Lung (tissue), 12 donors: ENCODE measurements around the gene ENPEP. TPM values are rescaled to one million over a fixed set of nuclear protein-coding genes. Genes with fewer than 3 reads are reported as not detected.

Experiments
- ATAC-seq: fragments of 200-7000 bp; cut with Tn5 transposase; one replicate; pipeline ENCODE4 v1.9.1; 2020; ENCODE audit warnings: moderate number of reproducible peaks; ENCODE audit not compliant: insufficient read depth, low FRiP score
- DNase-seq, 3 donors: peaks; one replicate each; pipeline ENCODE4 v3.0.0-alpha.2; 2013 to 2017
- H3K27ac ChIP-seq, 2 donors: one replicate each; pipeline ENCODE4 v1.5.1; 2013; ENCODE audit warnings: mild to moderate bottlenecking in 2 of 2, moderate library complexity in 2 of 2, control low read depth in 1 of 2, inconsistent platforms in 1 of 2, low read depth in 1 of 2, low read length in 1 of 2
- H3K27me3 ChIP-seq, 3 donors: one replicate each; pipeline ENCODE4 v1.5.1; 2013; ENCODE audit warnings: low read length in 2 of 3; ENCODE audit not compliant: control insufficient read depth in 3 of 3, insufficient read depth in 3 of 3
- H3K36me3 ChIP-seq, 4 donors: one replicate each; pipeline ENCODE4 v1.5.1; 2013; ENCODE audit warnings: low read length in 4 of 4, mild to moderate bottlenecking in 1 of 4, moderate library complexity in 1 of 4; ENCODE audit not compliant: control insufficient read depth in 4 of 4, insufficient read depth in 4 of 4
- H3K4me1 ChIP-seq, 5 donors: one replicate each; pipeline ENCODE4 v1.5.1; 2013; ENCODE audit warnings: low read length in 5 of 5, mild to moderate bottlenecking in 2 of 5, moderate library complexity in 1 of 5; ENCODE audit not compliant: control insufficient read depth in 5 of 5, insufficient read depth in 5 of 5
- H3K4me3 ChIP-seq: one replicate; pipeline ENCODE4 v1.5.1; 2013; ENCODE audit warnings: mild to moderate bottlenecking, control low read depth, moderate library complexity
- H3K9ac ChIP-seq, 2 donors: one replicate each; pipeline ENCODE4 v1.5.1; 2013; ENCODE audit warnings: low read length in 2 of 2, control low read depth in 1 of 2; ENCODE audit not compliant: insufficient read depth in 1 of 2
- H3K9me3 ChIP-seq, 4 donors: one replicate each; pipeline ENCODE4 v1.5.1; 2013; ENCODE audit warnings: low read length in 3 of 4, mild to moderate bottlenecking in 1 of 4, moderate library complexity in 1 of 4; ENCODE audit not compliant: control insufficient read depth in 4 of 4, insufficient read depth in 3 of 4
- CTCF ChIP-seq: IDR thresholded peaks from 2 replicates; pipeline ENCODE4 v1.5.1; 2012; ENCODE audit warnings: mild to moderate bottlenecking; ENCODE audit errors: control extremely low read depth, extremely low read depth
- WGBS, 2 donors: extraction: QIAGEN DNeasy Blood & Tissue Kit; methylation state at CpG; one replicate each; pipeline ENCODE4 v1.1.7; 2013; 5-methylcytosine and 5-hydroxymethylcytosine counted together
- polyA plus RNA-seq, 2 donors: library from polyadenylated mRNA; stranded (reverse); fragments of 200-250 nt; gene quantifications; one replicate each; pipeline ENCODE4 v1.2.1, GENCODE V29; 2013
- total RNA-seq, 2 donors: library from RNA; depleted of rRNA in 1 of 2; stranded (reverse); fragments of >200 nt in 1 of 2; gene quantifications; one replicate each; pipeline ENCODE4 v1.2.1, GENCODE V29; 2014 to 2021
- donor health status: control.
- donor health status: control.
- donor health status: Bipolar disorder and iron deficiency.
- donor health status: healthy.
- donor health status: DM: yes; HTN: yes; CAD: no.

ENPEP gene
- total and polyA plus RNA-seq, 4 donors = 1.0 to 26.3 (median 3.6) TPM

GRCh38 chr4:110503270-110504083, 27.5 kb downstream of the ENPEP start:
- no peak overlapping the region for H3K4me3 ChIP-seq
- H3K4me1 ChIP-seq = peaks cover 0 to 18% (median 4%) of the 10 kb centered on the region in 5 donors
- peak overlapping the region in 1 of 2 donors; percentile 23 for H3K9ac ChIP-seq
- 26 to 42% methylated on average over 5 of the region's 5 CpGs for WGBS, 2 donors
- no peak overlapping the region for H3K27ac ChIP-seq
- DNase-seq = peak; percentile 14 to 68 (median 40)
- TF ChIP-seq CTCF = no peak
- no peaks in the 10 kb centered on the region for H3K36me3 ChIP-seq
- no peaks in the 10 kb centered on the region for H3K27me3 ChIP-seq
- H3K9me3 ChIP-seq = no peaks in the 10 kb centered on the region
- no peak for ATAC-seq

DNA sequence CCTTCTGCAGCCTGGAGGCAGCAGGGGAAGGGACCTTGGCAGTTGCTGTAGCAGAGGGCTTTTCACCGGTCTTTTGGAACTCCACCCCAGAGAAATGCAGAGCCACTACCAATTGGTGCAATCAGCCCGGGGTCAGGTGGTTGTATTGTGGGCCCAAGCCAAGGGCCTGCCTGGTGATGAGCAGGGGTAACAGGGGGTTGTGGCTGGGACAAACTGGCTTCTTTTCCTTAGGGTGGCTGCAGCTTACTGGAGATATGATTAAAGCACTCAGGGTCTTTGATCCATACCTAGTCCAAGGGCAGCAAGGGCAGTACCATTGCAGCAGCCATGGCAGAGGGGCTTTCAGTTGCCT, 28.1 kb downstream of the ENPEP start:
- Histone ChIP-seq H3K36me3 (no peaks in the 10 kb centered on the region), H3K27me3 (no peaks in the 10 kb centered on the region), H3K4me1 (peaks cover 0 to 13% (median 4%) of the 10 kb centered on the region in 5 donors), H3K4me3 (no peak overlapping the region), H3K27ac (no peak overlapping the region), H3K9me3 (no peaks in the 10 kb centered on the region), H3K9ac (no peak overlapping the region)
- DNase-seq = no peak
- 66 to 68% methylated on average over 2 of the region's 2 CpGs for whole genome bisulfite sequencing, 2 donors
- no peak for TF ChIP-seq CTCF
- ATAC-seq = no peak

DNA sequence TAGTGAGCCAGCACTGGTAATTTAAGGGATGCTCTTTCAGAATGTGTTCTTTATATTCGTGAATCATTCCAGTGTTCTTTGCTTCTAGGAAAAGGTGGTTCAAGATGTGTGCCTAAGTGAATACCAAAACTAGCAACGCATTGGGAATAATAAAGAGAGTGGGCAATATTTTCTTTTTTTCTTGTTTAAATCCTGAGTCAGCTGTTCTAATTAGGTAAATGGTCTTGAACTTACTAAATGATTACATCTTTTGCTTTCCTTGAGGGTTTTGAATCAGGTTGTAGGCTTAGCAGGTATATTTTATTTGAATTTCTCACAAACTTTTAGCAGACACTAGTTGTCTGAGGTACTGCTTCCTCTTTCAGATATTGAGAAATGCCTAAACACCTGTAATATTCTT, 29.5 kb downstream of the ENPEP start:
- Histone ChIP-seq H3K4me1 (peaks cover 0 to 10% (median 4%) of the 10 kb centered on the region in 5 donors), H3K4me3 (no peak overlapping the region), H3K27ac (no peak overlapping the region), H3K9me3 (no peaks in the 10 kb centered on the region), H3K9ac (no peak overlapping the region), H3K27me3 (no peaks in the 10 kb centered on the region), H3K36me3 (no peaks in the 10 kb centered on the region)
- ATAC-seq (no peak), DNase-seq (no peak)
- TF ChIP-seq CTCF = no peak
- 85 to 90% methylated on average over 2 of the region's 2 CpGs for WGBS, 2 donors
